Stimulated activated CD8-positive, alpha-beta memory T cell treated with anti-CD3 and anti-CD28 coated beads, Interleukin-7, amount 100 ng/mL, for 48 hours (primary cell): ENCODE measurements around the gene GPR137C.

Source experiments
- DNase-seq, 2 donors: peaks; one replicate each; pipeline ENCODE4 v3.0.0-alpha.2; 2020; ENCODE audit warnings: low read depth in 1 of 2; ENCODE audit errors: extremely low read depth in 1 of 2

The GPR137C gene

DNA sequence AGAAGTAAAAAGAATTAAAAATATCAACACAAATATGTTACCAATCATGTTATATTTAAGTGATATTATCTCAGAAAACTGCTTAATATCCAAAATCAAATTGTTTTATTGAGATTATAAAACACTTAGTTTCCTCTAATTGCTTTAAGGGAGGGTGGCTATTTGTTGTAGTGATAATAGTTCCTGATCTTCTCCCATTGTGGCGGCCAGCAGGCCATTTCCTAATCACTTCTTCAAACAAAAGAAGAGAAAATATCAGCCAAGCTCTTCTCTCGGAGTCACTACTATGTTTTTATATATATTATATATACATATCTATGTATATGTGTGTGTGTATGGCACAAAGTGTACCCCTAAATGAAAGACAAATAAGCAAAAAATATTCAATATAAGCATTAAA, 111.2 kb downstream of the GPR137C start:
- no peak for DNase-seq

DNA sequence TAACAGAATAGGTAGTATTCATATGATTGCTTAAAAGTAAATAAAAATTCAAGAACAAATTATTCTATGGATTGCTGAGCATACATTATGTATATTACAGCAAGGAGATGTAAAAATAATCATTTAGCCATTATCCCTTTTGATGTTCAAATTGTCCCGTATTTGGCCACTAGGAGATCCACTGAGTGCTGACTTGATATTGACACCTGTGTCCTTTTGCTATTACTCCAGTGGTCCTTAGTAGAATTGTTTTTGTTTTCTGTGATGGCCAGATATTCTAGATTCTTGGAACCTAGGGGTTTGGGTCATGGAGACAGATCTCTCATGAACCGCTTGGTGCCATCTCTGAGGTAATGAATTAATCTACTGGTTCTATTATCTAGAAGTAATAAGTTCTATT, 126.0 kb downstream of the GPR137C start:
- no peak for DNase-seq

DNA sequence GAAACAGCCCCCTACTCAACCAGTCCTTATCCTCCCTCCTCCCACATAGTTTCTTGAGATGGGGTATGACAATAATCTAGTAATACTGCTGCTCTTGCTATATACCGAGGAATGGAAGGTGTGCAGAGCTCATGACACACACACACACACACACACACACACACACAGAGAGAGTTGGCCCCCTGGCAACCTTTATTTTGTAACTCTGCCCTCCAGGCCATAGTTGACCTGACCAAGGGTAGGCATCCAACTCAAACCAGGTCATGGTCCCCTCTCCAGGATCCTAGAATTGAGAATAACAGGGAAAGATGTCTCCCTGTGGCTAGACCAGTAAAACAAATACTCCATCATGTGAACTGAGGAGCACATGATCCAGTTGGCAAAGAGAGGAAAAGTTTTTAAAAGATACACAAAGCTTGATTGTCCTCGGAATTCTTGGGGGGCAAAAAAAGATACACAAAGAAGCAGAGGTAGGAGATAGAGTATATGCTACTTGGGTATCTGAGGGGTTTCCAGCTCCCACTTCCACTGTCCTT, 131.4 kb downstream of the GPR137C start:
- DNase-seq, result no peak

DNA sequence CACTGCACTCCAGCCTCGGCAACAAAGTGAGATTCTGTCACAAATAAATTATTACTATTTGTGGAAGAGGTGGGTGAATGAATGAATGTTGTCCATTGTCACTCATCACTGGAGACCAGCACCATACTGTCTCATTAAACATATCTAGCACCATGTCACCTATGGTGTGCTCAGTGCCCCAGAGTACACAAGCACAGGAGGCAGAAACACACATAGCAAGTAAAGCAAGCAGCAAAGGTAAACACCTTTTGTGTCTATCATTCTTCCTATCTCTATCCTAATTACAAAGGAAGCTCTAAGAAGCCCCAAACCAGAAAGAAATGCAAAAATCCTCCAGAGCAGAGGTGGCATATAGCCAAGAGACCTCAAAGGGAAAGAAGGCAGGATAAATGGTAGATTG, 133.5 kb downstream of the GPR137C start:
- no peak for DNase-seq
